Right lung (tissue), 5 donors: ENCODE measurements around the gene SSBP4. TPM values are rescaled to one million over a fixed set of nuclear protein-coding genes. Genes with fewer than 3 reads are reported as not detected.

Experiments
- DNase-seq, 2 donors: peaks; one replicate each; pipeline ENCODE4 v3.0.0-alpha.2; 2013
- polyA plus RNA-seq, 5 donors: library from polyadenylated mRNA; unstranded; fragments of 120-200 nt; gene quantifications; one replicate each; pipeline versions ENCODE4 v1.2.1 to v1.2.3, GENCODE V29; 2013; ENCODE audit warnings: inconsistent platforms in 1 of 5, low replicate concordance in 1 of 5; ENCODE audit not compliant: insufficient read length in 5 of 5, insufficient read depth in 1 of 5

Gene SSBP4
- polyA plus RNA-seq, 5 donors: 48.4 to 133 (median 73.2) TPM

GRCh38 chr19:18431351-18432197 is 12.4 kb downstream of the SSBP4 start:
- DNase-seq: no peak

GRCh38 chr19:18432275-18433014 is 13.2 kb downstream of the SSBP4 start:
- no peak for DNase-seq

GRCh38 chr19:18433015-18433691 is 14.0 kb downstream of the SSBP4 start:
- peak; percentile 36 to 59 for DNase-seq

- no peak for DNase-seq
These were observed 14.7 kb downstream of the SSBP4 start for GRCh38 chr19:18433735-18434398.

- no peak for DNase-seq
These were observed 15.4 kb downstream of the SSBP4 start for GRCh38 chr19:18434411-18435175.

- DNase-seq: no peak
These were observed 16.1 kb downstream of the SSBP4 start for GRCh38 chr19:18435178-18435841.

GRCh38 chr19:18435842-18436670 is 16.9 kb downstream of the SSBP4 start:
- no peak for DNase-seq

- peak; percentile 81 to 83 for DNase-seq
These were observed 17.7 kb downstream of the SSBP4 start for GRCh38 chr19:18436671-18437490.

- peak in 1 of 2 donors; percentile 46 for DNase-seq
These were observed 18.5 kb downstream of the SSBP4 start, which contains the start of gene ISYNA1 for GRCh38 chr19:18437491-18438330. Gene ISYNA1, minus strand, starts transcription at chr19:18438133. Its CDS starts 154 bp downstream, at chr19:18437979.

- peak in 1 of 2 donors; percentile 43 for DNase-seq
These were observed 19.3 kb downstream of the SSBP4 start for GRCh38 chr19:18438331-18439024.

- DNase-seq: no peak
These were observed 20.1 kb downstream of the SSBP4 start for GRCh38 chr19:18439025-18439909.

- no peak for DNase-seq
These were observed 20.7 kb downstream of the SSBP4 start for GRCh38 chr19:18439910-18440237.

- DNase-seq: no peak
These were observed 21.2 kb downstream of the SSBP4 start for GRCh38 chr19:18440415-18440877.

- no peak for DNase-seq
These were observed 22.0 kb downstream of the SSBP4 start for GRCh38 chr19:18440936-18441803.
